Body of pancreas (tissue), 4 donors: ENCODE measurements around the gene DDX49.

Source experiments
- CTCF ChIP-seq, 7 experiments: fragments of 450-650 bp in 4 of 7; fragments of 200-600 bp in 3 of 7; sonication (generic) in 3 of 7; IDR thresholded peaks; one replicate each; pipeline ENCODE4 v1.5.1; 2016 to 2019; ENCODE audit warnings: antibody characterized with exemption in 7 of 7
- POLR2A ChIP-seq, 3 donors: fragments of 450-650 bp; IDR thresholded peaks; one replicate each; pipeline ENCODE4 v1.6.1; 2016; ENCODE audit warnings: antibody characterized with exemption in 3 of 3, mild to moderate bottlenecking in 2 of 3

- TF ChIP-seq POLR2A (IDR thresholded peaks at IDR 0.05) (no peak), CTCF (IDR thresholded peaks at IDR 0.05) (no peak)
These were observed 19.6 kb downstream of the DDX49 start for GRCh38 chr19:18939163-18939562.
